Adrenal gland (tissue), 12 donors: ENCODE results near the gene REPS2. TPM values are rescaled to one million over a fixed set of nuclear protein-coding genes. Genes with fewer than 3 reads are reported as not detected.

Experiments used
- DNase-seq, 7 donors: peaks; one replicate each; pipeline ENCODE4 v3.0.0-alpha.2; 2019 to 2020
- H3K27ac ChIP-seq, 5 donors: fragments of 200-600 bp; sonication (generic) in 4 of 5; 1 replicate in 3 of 5; 2 replicates in 2 of 5; pipeline versions ENCODE4 v1.5.1 to v1.8.0; 2016 to 2020; ENCODE audit warnings: mild to moderate bottlenecking in 1 of 5
- H3K27me3 ChIP-seq: fragments of 200-600 bp; 2 replicates; pipeline ENCODE4 v1.8.0; 2021
- H3K36me3 ChIP-seq, 2 donors: fragments of 200-600 bp; replicated peaks in 1 of 2; 1 replicate in 1 of 2; 2 replicates in 1 of 2; pipeline versions ENCODE4 v1.5.1 to v1.8.0; 2018 to 2022
- H3K4me1 ChIP-seq, 2 donors: fragments of 200-600 bp; replicated peaks in 1 of 2; 1 replicate in 1 of 2; 2 replicates in 1 of 2; pipeline versions ENCODE4 v1.5.1 to v1.8.0; 2018 to 2021
- H3K4me3 ChIP-seq, 4 donors: fragments of 200-600 bp; sonication (generic) in 3 of 4; one replicate each; pipeline ENCODE4 v1.5.1; 2016 to 2018
- H3K9me3 ChIP-seq, 3 donors: fragments of 200-600 bp; sonication (generic) in 1 of 3; replicated peaks in 1 of 3; 1 replicate in 2 of 3; 2 replicates in 1 of 3; pipeline versions ENCODE4 v1.5.1 to v1.8.0; 2016 to 2021
- CTCF ChIP-seq, 6 experiments: fragments of 450-650 bp in 4 of 6; fragments of 200-600 bp in 2 of 6; sonication (generic) in 1 of 6; IDR thresholded peaks; 1 replicate in 5 of 6; 2 replicates in 1 of 6; pipeline versions ENCODE4 v1.5.1 to v1.8.0; 2016 to 2021; ENCODE audit warnings: antibody characterized with exemption in 6 of 6, mild to moderate bottlenecking in 2 of 6, moderate library complexity in 1 of 6
- POLR2A ChIP-seq, 2 donors: fragments of 450-650 bp; IDR thresholded peaks; one replicate each; pipeline ENCODE4 v1.6.1; 2017; ENCODE audit warnings: antibody characterized with exemption in 2 of 2, mild to moderate bottlenecking in 2 of 2, moderate library complexity in 1 of 2
- WGBS, 4 donors: extraction: QIAGEN DNeasy Blood & Tissue Kit in 2 of 4; methylation state at CpG; one replicate each; pipeline versions ENCODE4 v1.1.5 to v1.1.7; 2013 to 2017; 5-methylcytosine and 5-hydroxymethylcytosine counted together
- intact Hi-C, 2 donors: fragments of 100-400 bp; cut with DNase I; formaldehyde crosslinking; loops; one replicate each; pipeline versions ENCODE4 v1.14.1 to v1.15.0; 2022 to 2023
- polyA plus RNA-seq, 3 donors: library from polyadenylated mRNA; stranded (reverse); fragments of 200-250 nt in 2 of 3; fragments of 350-450 nt in 1 of 3; fragmentation: Illumina TruSeq in 1 of 3; extraction: RNeasy Lipid Tissue Mini Kit (QIAGEN cat#74804) in 1 of 3; gene quantifications; one replicate each; pipeline ENCODE4 v1.2.3, GENCODE V29; 2013 to 2014
- total RNA-seq, 9 donors: library from RNA; depleted of rRNA in 4 of 9; stranded (reverse); fragments of >200 nt in 4 of 9; fragments of 120-200 nt in 1 of 9; fragmentation: NEBNext Ultra II Directional in 1 of 9; extraction: Animal tissue kit (Norgen Biotek cat#: 25700) in 1 of 9; gene quantifications; one replicate each; pipeline versions ENCODE4 v1.1.0 to v1.2.4, GENCODE V29; 2013 to 2023
- donor health status: healthy with polysubstance abuse.
- donor health status: Bipolar disorder and iron deficiency.
- donor health status: DM: yes; HTN: yes; CAD: no.
- donor health status: DM: no; HTN: no; CAD: no.
- donor health status: DM: no; HTN: no; CAD: no.
- donor health status: DM: yes; HTN: yes; CAD: no.

Gene REPS2
- total and polyA plus RNA-seq, 12 donors = 13.9 to 87.0 (median 41.3) TPM

DNA sequence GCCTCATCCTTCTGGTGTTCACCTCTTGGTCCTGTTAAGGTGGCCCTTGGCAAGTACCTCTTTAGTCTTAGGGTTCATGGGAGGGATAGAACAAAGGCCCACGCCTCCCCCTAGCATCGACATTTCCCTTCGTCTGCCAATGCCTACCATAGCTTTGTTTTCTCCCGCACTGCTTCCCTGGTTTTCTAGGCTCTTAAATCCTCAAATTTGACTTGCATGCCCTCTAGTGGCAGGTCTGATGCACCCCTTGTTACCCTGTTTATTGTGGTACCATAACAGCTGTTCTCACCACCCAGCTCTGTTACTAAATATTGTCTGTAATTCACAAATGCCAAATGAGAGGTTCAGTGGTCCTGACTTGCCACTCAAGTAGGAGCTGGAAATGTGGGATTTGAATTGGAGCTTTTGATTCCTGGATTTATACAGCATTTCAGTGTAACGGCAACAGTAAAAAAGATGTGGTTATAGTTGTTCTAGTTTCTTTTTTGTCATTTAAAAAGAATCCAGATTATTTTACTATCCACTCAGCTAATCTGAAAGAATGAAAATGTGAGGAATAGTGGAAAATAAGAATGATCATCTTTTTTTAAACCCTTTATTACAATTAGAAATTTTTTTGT is 100.1 kb downstream of the REPS2 start:
- no peaks in the 10 kb centered on the region for H3K4me1 ChIP-seq
- 17 to 24% (median 22%) methylated on average over 5 of the region's 5 CpGs for WGBS, 4 donors

GRCh38 chrX:17047224-17047623 is 100.8 kb downstream of the REPS2 start:
- Histone ChIP-seq H3K9me3 (no peaks in the 10 kb centered on the region), H3K4me1 (no peaks in the 10 kb centered on the region), H3K4me3 (no peak overlapping the region), H3K36me3 (no peaks in the 10 kb centered on the region), H3K27ac (no peak overlapping the region), H3K27me3 (no peaks in the 10 kb centered on the region)
- DNase-seq = no peak
- intact Hi-C loops = loop anchor here in 1 of 2 donors (10.0 kb wide), 1 partner anchor 162 kb away; no protein-coding TSS in a partner anchor
- WGBS, 4 donors = 54 to 74% (median 68%) methylated on average over 7 of the region's 7 CpGs
- TF ChIP-seq POLR2A (IDR thresholded peaks at IDR 0.05) (no peak), CTCF (IDR thresholded peaks at IDR 0.05) (no peak)

More for the DNA sequence above, 100.1 kb downstream of the REPS2 start:
- no peak overlapping the region for H3K4me3 ChIP-seq
- TF ChIP-seq CTCF (IDR thresholded peaks at IDR 0.05) (peak; percentile 69 to 85 (median 74)), POLR2A (IDR thresholded peaks at IDR 0.05) (no peak)
- DNase-seq = peak; percentile 64 to 91 (median 75)
- H3K9me3 ChIP-seq = no peaks in the 10 kb centered on the region
- no peaks in the 10 kb centered on the region for H3K36me3 ChIP-seq
- peak overlapping the region in 1 of 5 donors; percentile 7 for H3K27ac ChIP-seq
- no peaks in the 10 kb centered on the region for H3K27me3 ChIP-seq
- intact Hi-C loops = loop anchor here in 1 of 2 donors (10.0 kb wide), 1 partner anchor 162 kb away; no protein-coding TSS in a partner anchor

DNA sequence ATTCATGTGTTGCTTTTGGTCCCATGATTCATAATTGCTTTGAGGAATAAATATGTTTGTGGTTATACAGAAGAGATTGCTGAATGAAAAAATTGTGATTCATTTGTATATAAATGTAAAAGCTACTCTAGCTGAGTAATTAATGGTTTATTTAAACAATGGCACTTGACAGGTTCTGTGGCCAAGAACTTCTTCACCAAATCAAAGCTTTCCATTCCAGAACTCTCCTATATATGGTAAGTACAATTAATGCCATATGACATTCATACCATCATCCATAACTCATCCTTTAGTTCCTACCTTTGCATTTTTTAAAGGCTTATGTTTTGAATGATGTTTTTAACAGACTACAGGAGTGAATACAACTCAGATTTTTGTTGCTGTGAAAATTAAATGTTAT is 105.8 kb downstream of the REPS2 start:
- no peaks in the 10 kb centered on the region for H3K4me1 ChIP-seq
- no peaks in the 10 kb centered on the region for H3K9me3 ChIP-seq
- peaks cover 0 to 5% of the 10 kb centered on the region in 2 donors for H3K36me3 ChIP-seq
- H3K4me3 ChIP-seq = no peak overlapping the region
- no peak overlapping the region for H3K27ac ChIP-seq
- intact Hi-C loops = no loop called here
- H3K27me3 ChIP-seq = peaks cover under 1% of the 10 kb centered on the region
- TF ChIP-seq CTCF (IDR thresholded peaks at IDR 0.05) (no peak), POLR2A (IDR thresholded peaks at IDR 0.05) (no peak)
- no peak for DNase-seq

DNA sequence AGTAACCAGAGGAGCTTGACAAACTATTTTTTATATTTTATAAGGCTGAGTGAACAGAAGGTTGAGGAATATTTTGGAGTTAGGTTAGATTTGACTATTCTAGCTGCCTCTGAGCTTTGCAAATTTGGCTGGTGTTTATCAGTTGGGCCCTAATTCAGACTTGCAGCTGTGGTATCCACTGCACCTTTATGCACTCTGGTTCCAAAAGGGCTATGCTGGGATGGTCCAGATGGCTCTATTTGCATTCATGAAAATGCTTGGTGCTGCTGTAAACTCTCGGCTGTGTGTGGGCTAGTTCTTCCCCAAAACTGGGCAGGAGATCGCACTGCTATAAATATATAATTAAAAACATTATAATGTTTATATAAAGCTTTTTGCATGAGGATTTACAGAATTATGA is 106.3 kb downstream of the REPS2 start:
- H3K4me1 ChIP-seq = no peaks in the 10 kb centered on the region
- no peak for DNase-seq
- no peak overlapping the region for H3K27ac ChIP-seq
- peaks cover 0 to 5% of the 10 kb centered on the region in 2 donors for H3K36me3 ChIP-seq
- intact Hi-C loops = no loop called here
- H3K9me3 ChIP-seq = no peaks in the 10 kb centered on the region
- WGBS, 4 donors = 63 to 85% (median 65%) methylated on average over 2 of the region's 2 CpGs
- H3K27me3 ChIP-seq = peaks cover 5% of the 10 kb centered on the region
- H3K4me3 ChIP-seq = no peak overlapping the region
- TF ChIP-seq POLR2A (IDR thresholded peaks at IDR 0.05) (no peak), CTCF (IDR thresholded peaks at IDR 0.05) (no peak)
